Astrocyte (in vitro differentiated cells and primary cell): ENCODE measurements around the gene SLC30A4. TPM values are rescaled to one million over a fixed set of nuclear protein-coding genes. Genes with fewer than 3 reads are reported as not detected.

ENCODE experiments used
- DNase-seq: peaks from one replicate; pipeline ENCODE4 v3.0.0-alpha.2; 2010; ENCODE audit warnings: low read depth
- FAIRE-seq: peaks from 2 replicates; lab custom pipeline; 2011; peaks lifted over from hg19 to GRCh38; lab: Jason Lieb, UNC
- H2AFZ ChIP-seq: 2 replicates; pipeline ENCODE4 v1.6.0; 2012; ENCODE audit warnings: low read depth, low read length, inconsistent platforms
- H3K27ac ChIP-seq: 2 replicates; pipeline ENCODE4 v1.5.1; 2011; ENCODE audit warnings: low read depth, low read length, inconsistent platforms
- H3K27me3 ChIP-seq: 2 replicates; pipeline ENCODE4 v1.6.0; 2011; ENCODE audit warnings: low read length, inconsistent platforms; ENCODE audit not compliant: insufficient read depth
- H3K36me3 ChIP-seq: 2 replicates; pipeline ENCODE4 v1.5.1; 2011; ENCODE audit warnings: low read length, inconsistent platforms; ENCODE audit not compliant: insufficient read depth
- H3K4me1 ChIP-seq: 2 replicates; pipeline ENCODE4 v1.5.1; 2011; ENCODE audit warnings: low read length, inconsistent platforms; ENCODE audit not compliant: insufficient read depth
- H3K4me2 ChIP-seq: 2 replicates; pipeline ENCODE4 v1.6.0; 2012; ENCODE audit warnings: low read length, inconsistent platforms
- H3K4me3 ChIP-seq: 2 replicates; pipeline ENCODE4 v1.5.1; 2011; ENCODE audit warnings: low read depth, mild to moderate bottlenecking, low read length, inconsistent platforms; ENCODE audit not compliant: insufficient read depth
- H3K79me2 ChIP-seq: 2 replicates; pipeline ENCODE4 v1.6.0; 2012; ENCODE audit warnings: mild to moderate bottlenecking, low read length, inconsistent platforms; ENCODE audit not compliant: insufficient read depth
- H3K9ac ChIP-seq: 2 replicates; pipeline ENCODE4 v1.6.0; 2012; ENCODE audit warnings: mild to moderate bottlenecking, low read length, inconsistent platforms
- H3K9me3 ChIP-seq: 2 replicates; pipeline ENCODE4 v1.5.1; 2012; ENCODE audit warnings: low read depth, mild to moderate bottlenecking, low read length, inconsistent platforms; ENCODE audit not compliant: insufficient read depth
- H4K20me1 ChIP-seq: 2 replicates; pipeline ENCODE4 v1.6.0; 2012; ENCODE audit warnings: low read length, inconsistent platforms; ENCODE audit not compliant: insufficient read depth
- H3K27ac Mint-ChIP-seq: one replicate; pipeline ENCODE4 v1.8.0; 2021; ENCODE audit warnings: mild to moderate bottlenecking, mixed read lengths; ENCODE audit not compliant: unreplicated experiment
- H3K27me3 Mint-ChIP-seq: one replicate; pipeline ENCODE4 v1.8.0; 2021; ENCODE audit warnings: low read depth, mixed read lengths; ENCODE audit not compliant: unreplicated experiment
- H3K36me3 Mint-ChIP-seq: one replicate; pipeline ENCODE4 v1.8.0; 2021; ENCODE audit warnings: low read depth, mixed read lengths; ENCODE audit not compliant: unreplicated experiment
- H3K4me1 Mint-ChIP-seq: one replicate; pipeline ENCODE4 v1.8.0; 2021; ENCODE audit warnings: low read depth, mixed read lengths; ENCODE audit not compliant: unreplicated experiment
- H3K4me3 Mint-ChIP-seq: one replicate; pipeline ENCODE4 v1.8.0; 2021; ENCODE audit warnings: mild to moderate bottlenecking, moderate library complexity, mixed read lengths; ENCODE audit not compliant: unreplicated experiment
- H3K9me3 Mint-ChIP-seq: one replicate; pipeline ENCODE4 v1.8.0; 2021; ENCODE audit warnings: mild to moderate bottlenecking, mixed read lengths; ENCODE audit not compliant: unreplicated experiment
- CTCF ChIP-seq: IDR thresholded peaks from 2 replicates; pipeline ENCODE4 v1.5.1; 2011; ENCODE audit warnings: low read depth, mild to moderate bottlenecking, inconsistent platforms, low read length, moderate library complexity; ENCODE audit not compliant: insufficient read depth
- EZH2 ChIP-seq: IDR thresholded peaks from 2 replicates; pipeline ENCODE4 v1.6.1; 2012; ENCODE audit warnings: mild to moderate bottlenecking, low read length, inconsistent platforms; ENCODE audit not compliant: insufficient read depth
- total RNA-seq: library from RNA; stranded (reverse); gene quantifications from 2 replicates; pipeline ENCODE4 v1.2.1, GENCODE V29; 2021

The SLC30A4 gene
- total RNA-seq, 1 donor from 2014 or later, result 8.0 TPM

- no peak overlapping the region for H3K4me3 Mint-ChIP-seq
- no peaks in the 10 kb centered on the region for H3K27me3 Mint-ChIP-seq
- H3K9me3 Mint-ChIP-seq, result no peaks in the 10 kb centered on the region
- Histone ChIP-seq H3K9ac (no peak overlapping the region), H4K20me1 (no peaks in the 10 kb centered on the region), H3K79me2 (no peaks in the 10 kb centered on the region), H3K4me2 (no peak overlapping the region), H3K27ac (no peak overlapping the region), H3K36me3 (no peaks in the 10 kb centered on the region), H3K4me3 (no peak overlapping the region), H3K27me3 (no peaks in the 10 kb centered on the region), H2AFZ (no peak overlapping the region), H3K4me1 (no peaks in the 10 kb centered on the region), H3K9me3 (no peaks in the 10 kb centered on the region)
- FAIRE-seq, result no peak
- no peak for TF ChIP-seq CTCF
- H3K4me1 Mint-ChIP-seq, result peaks cover 17% of the 10 kb centered on the region
- no peak for DNase-seq
- H3K27ac Mint-ChIP-seq, result peak overlapping the region; percentile 47
- no peaks in the 10 kb centered on the region for H3K36me3 Mint-ChIP-seq
These were observed 80.9 kb downstream of the SLC30A4 start for GRCh38 chr15:45441686-45442085.

- FAIRE-seq, result no peak
These were observed 81.5 kb downstream of the SLC30A4 start for GRCh38 chr15:45441036-45441435.

More at GRCh38 chr15:45441036-45441435, 81.5 kb downstream of the SLC30A4 start:
- Histone ChIP-seq H3K79me2 (no peaks in the 10 kb centered on the region), H4K20me1 (no peaks in the 10 kb centered on the region), H3K4me1 (no peaks in the 10 kb centered on the region), H3K4me3 (no peak overlapping the region), H3K27me3 (no peaks in the 10 kb centered on the region), H2AFZ (no peak overlapping the region), H3K4me2 (no peak overlapping the region), H3K27ac (no peak overlapping the region), H3K9ac (no peak overlapping the region), H3K9me3 (no peaks in the 10 kb centered on the region), H3K36me3 (no peaks in the 10 kb centered on the region)
- H3K4me3 Mint-ChIP-seq, result no peak overlapping the region
- no peak for DNase-seq
- no peaks in the 10 kb centered on the region for H3K27me3 Mint-ChIP-seq
- H3K27ac Mint-ChIP-seq, result no peak overlapping the region
- H3K9me3 Mint-ChIP-seq, result no peaks in the 10 kb centered on the region
- TF ChIP-seq EZH2 (no peak), CTCF (no peak)
- no peaks in the 10 kb centered on the region for H3K36me3 Mint-ChIP-seq
- peaks cover 17% of the 10 kb centered on the region for H3K4me1 Mint-ChIP-seq
